NB4 (cell line): ENCODE data around the gene MPDZ.

Experiments used
- CTCF ChIP-seq: IDR thresholded peaks from one replicate; pipeline ENCODE4 v1.5.1; 2012; ENCODE audit warnings: low read depth, low read length
- MAX ChIP-seq: IDR thresholded peaks from 2 replicates; pipeline ENCODE4 v1.6.1; 2011; ENCODE audit warnings: low read depth, low read length
- MYC ChIP-seq: IDR thresholded peaks from 2 replicates; pipeline ENCODE4 v1.6.1; 2011; ENCODE audit warnings: low read depth, low read length
- POLR2A ChIP-seq: IDR thresholded peaks from 2 replicates; pipeline ENCODE4 v1.6.1; 2011; ENCODE audit warnings: mild to moderate bottlenecking; ENCODE audit not compliant: insufficient read length; ENCODE audit errors: extremely low read depth

- TF ChIP-seq CTCF (no peak), POLR2A (no peak), MAX (no peak), MYC (no peak)
These were observed 196.1 kb downstream of the MPDZ start for GRCh38 chr9:13083366-13083765.
